Liver (tissue), 3 donors: Measurements from ENCODE around the gene NPR2.

Experiments used
- EGR1 ChIP-seq, 2 donors: IDR thresholded peaks; 2 replicates each; pipeline ENCODE4 v1.6.1; 2016 to 2018; ENCODE audit warnings: antibody characterized with exemption in 2 of 2, low read depth in 2 of 2
- GABPA ChIP-seq, 2 donors: IDR thresholded peaks in 1 of 2; conservative IDR thresholded peaks in 1 of 2; 2 replicates each; pipeline ENCODE4 v1.6.1; 2016; ENCODE audit warnings: antibody characterized with exemption in 2 of 2, mild to moderate bottlenecking in 1 of 2, moderate library complexity in 1 of 2
- HNF4G ChIP-seq: IDR thresholded peaks from 2 replicates; pipeline ENCODE4 v1.6.1; 2016; ENCODE audit warnings: antibody characterized with exemption
- JUND ChIP-seq, 2 donors: IDR thresholded peaks; 2 replicates each; pipeline ENCODE4 v1.6.1; 2016; ENCODE audit warnings: antibody characterized with exemption in 2 of 2
- RAD21 ChIP-seq, 2 donors: IDR thresholded peaks; 2 replicates each; pipeline ENCODE4 v1.6.1; 2016; ENCODE audit warnings: antibody characterized with exemption in 2 of 2, mild to moderate bottlenecking in 2 of 2
- SP1 ChIP-seq: IDR thresholded peaks from 2 replicates; pipeline ENCODE4 v1.6.1; 2018; ENCODE audit warnings: antibody characterized with exemption, mild to moderate bottlenecking
- TAF1 ChIP-seq: conservative IDR thresholded peaks from 2 replicates; pipeline ENCODE4 v1.6.1; 2016; ENCODE audit warnings: antibody characterized with exemption, mild to moderate bottlenecking
- YY1 ChIP-seq: IDR thresholded peaks from 2 replicates; pipeline ENCODE4 v1.6.1; 2016; ENCODE audit warnings: antibody characterized with exemption, mild to moderate bottlenecking
- TF ChIP-seq, protein P1 (sequence below): fragments of 150-350 bp; IDR thresholded peaks from 2 replicates; pipeline ENCODE4 v1.5.1; 2017; ENCODE audit warnings: improper control_type of control experiment, low read depth, low read length; ENCODE audit not compliant: missing input control
- TF ChIP-seq, protein P2 (sequence below): IDR thresholded peaks from 2 replicates; pipeline ENCODE4 v1.6.1; 2016; ENCODE audit warnings: antibody characterized with exemption
- TF ChIP-seq, protein P3 (sequence below): IDR thresholded peaks from 2 replicates; pipeline ENCODE4 v1.6.1; 2016; ENCODE audit warnings: antibody characterized with exemption
- TF ChIP-seq, protein P4 (sequence below): IDR thresholded peaks from 2 replicates; pipeline ENCODE4 v1.6.1; 2016; ENCODE audit warnings: antibody characterized with exemption, mild to moderate bottlenecking
- TF ChIP-seq, protein P5 (sequence below): IDR thresholded peaks from 2 replicates; pipeline ENCODE4 v1.6.1; 2016; ENCODE audit warnings: antibody characterized with exemption
- donor health status: healthy.
- donor health status: healthy.

DNA sequence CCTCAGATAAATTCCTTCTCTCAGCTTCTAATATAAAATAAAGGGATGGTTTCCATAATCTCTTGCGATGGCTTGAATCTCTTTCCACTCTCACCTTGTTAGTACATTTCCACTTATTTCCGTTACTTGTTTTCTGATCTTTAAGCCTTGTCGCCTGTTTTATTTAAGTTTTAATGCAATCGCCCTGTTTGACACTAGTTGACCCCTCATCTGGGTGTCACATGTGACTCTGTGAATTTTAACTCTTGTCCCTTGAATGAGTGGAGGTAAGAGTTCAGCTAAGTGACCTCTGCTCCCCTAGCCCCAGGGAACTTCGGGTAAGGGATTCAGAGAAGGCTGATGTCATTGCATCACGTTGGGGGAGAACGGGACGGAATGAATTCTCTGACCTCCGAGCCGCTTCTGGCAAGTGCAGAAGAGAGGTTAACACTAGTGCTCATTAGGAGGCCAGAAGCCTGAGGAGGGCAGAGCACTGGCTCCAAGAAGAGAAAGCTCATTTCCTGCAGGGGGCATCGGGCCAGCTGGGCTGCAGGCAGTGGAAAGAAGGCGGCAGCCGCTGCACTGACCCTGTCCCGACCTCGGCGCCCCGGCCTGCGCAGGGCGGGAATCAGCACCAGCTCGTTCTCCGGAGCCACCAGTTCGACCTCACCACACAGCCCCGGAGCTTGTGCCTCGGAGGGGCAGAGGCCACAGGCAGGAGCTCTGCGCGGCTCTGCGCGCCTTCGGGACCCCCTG, 22.9 kb downstream of the NPR2 start:
- TF ChIP-seq, protein P1, sequence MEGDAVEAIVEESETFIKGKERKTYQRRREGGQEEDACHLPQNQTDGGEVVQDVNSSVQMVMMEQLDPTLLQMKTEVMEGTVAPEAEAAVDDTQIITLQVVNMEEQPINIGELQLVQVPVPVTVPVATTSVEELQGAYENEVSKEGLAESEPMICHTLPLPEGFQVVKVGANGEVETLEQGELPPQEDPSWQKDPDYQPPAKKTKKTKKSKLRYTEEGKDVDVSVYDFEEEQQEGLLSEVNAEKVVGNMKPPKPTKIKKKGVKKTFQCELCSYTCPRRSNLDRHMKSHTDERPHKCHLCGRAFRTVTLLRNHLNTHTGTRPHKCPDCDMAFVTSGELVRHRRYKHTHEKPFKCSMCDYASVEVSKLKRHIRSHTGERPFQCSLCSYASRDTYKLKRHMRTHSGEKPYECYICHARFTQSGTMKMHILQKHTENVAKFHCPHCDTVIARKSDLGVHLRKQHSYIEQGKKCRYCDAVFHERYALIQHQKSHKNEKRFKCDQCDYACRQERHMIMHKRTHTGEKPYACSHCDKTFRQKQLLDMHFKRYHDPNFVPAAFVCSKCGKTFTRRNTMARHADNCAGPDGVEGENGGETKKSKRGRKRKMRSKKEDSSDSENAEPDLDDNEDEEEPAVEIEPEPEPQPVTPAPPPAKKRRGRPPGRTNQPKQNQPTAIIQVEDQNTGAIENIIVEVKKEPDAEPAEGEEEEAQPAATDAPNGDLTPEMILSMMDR, result no peak
- TF ChIP-seq RAD21 (IDR thresholded peaks at IDR 0.05), result peak; percentile 13 to 23
- TF ChIP-seq, protein P2, sequence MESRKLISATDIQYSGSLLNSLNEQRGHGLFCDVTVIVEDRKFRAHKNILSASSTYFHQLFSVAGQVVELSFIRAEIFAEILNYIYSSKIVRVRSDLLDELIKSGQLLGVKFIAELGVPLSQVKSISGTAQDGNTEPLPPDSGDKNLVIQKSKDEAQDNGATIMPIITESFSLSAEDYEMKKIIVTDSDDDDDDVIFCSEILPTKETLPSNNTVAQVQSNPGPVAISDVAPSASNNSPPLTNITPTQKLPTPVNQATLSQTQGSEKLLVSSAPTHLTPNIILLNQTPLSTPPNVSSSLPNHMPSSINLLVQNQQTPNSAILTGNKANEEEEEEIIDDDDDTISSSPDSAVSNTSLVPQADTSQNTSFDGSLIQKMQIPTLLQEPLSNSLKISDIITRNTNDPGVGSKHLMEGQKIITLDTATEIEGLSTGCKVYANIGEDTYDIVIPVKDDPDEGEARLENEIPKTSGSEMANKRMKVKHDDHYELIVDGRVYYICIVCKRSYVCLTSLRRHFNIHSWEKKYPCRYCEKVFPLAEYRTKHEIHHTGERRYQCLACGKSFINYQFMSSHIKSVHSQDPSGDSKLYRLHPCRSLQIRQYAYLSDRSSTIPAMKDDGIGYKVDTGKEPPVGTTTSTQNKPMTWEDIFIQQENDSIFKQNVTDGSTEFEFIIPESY, result peak; percentile 77
- TF ChIP-seq YY1, result peak; percentile 80
- TF ChIP-seq JUND (IDR thresholded peaks at IDR 0.05), result peak; percentile 76 to 92
- TF ChIP-seq, protein P3, sequence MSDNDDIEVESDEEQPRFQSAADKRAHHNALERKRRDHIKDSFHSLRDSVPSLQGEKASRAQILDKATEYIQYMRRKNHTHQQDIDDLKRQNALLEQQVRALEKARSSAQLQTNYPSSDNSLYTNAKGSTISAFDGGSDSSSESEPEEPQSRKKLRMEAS, result peak; percentile 88
- peak; percentile 59 for TF ChIP-seq TAF1
- peak; percentile 63 for TF ChIP-seq HNF4G
- no peak for TF ChIP-seq EGR1 (IDR thresholded peaks at IDR 0.05; ENCODE audit: low read depth in 2 of 2)
- TF ChIP-seq, protein P4, sequence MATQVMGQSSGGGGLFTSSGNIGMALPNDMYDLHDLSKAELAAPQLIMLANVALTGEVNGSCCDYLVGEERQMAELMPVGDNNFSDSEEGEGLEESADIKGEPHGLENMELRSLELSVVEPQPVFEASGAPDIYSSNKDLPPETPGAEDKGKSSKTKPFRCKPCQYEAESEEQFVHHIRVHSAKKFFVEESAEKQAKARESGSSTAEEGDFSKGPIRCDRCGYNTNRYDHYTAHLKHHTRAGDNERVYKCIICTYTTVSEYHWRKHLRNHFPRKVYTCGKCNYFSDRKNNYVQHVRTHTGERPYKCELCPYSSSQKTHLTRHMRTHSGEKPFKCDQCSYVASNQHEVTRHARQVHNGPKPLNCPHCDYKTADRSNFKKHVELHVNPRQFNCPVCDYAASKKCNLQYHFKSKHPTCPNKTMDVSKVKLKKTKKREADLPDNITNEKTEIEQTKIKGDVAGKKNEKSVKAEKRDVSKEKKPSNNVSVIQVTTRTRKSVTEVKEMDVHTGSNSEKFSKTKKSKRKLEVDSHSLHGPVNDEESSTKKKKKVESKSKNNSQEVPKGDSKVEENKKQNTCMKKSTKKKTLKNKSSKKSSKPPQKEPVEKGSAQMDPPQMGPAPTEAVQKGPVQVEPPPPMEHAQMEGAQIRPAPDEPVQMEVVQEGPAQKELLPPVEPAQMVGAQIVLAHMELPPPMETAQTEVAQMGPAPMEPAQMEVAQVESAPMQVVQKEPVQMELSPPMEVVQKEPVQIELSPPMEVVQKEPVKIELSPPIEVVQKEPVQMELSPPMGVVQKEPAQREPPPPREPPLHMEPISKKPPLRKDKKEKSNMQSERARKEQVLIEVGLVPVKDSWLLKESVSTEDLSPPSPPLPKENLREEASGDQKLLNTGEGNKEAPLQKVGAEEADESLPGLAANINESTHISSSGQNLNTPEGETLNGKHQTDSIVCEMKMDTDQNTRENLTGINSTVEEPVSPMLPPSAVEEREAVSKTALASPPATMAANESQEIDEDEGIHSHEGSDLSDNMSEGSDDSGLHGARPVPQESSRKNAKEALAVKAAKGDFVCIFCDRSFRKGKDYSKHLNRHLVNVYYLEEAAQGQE, result peak; percentile 95
- peak in 1 of 2 donors; percentile 72 for TF ChIP-seq GABPA (IDR thresholded peaks at IDR 0.05 in 1 of 2, conservative IDR thresholded peaks at IDR 0.05 in 1 of 2)
- peak; percentile 98 for TF ChIP-seq SP1
- TF ChIP-seq, protein P5, sequence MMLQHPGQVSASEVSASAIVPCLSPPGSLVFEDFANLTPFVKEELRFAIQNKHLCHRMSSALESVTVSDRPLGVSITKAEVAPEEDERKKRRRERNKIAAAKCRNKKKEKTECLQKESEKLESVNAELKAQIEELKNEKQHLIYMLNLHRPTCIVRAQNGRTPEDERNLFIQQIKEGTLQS, result peak; percentile 94
